Mesenchymal stem cell (in vitro differentiated cells and primary cell): ENCODE results near the gene FOXP1.
A peak's percentile ranks its signal among the peaks of the same experiment; 100 is the strongest.

Experiments
- DNase-seq: peaks from one replicate; pipeline ENCODE4 v3.0.0-alpha.2; 2013
- H2AFZ ChIP-seq: one replicate; pipeline ENCODE4 v1.6.1; 2013; ENCODE audit warnings: low read depth, mild to moderate bottlenecking, control low read depth, inconsistent platforms, low read length, moderate library complexity
- H2AK5ac ChIP-seq: 2 replicates; pipeline ENCODE4 v1.6.1; 2013; ENCODE audit warnings: low read length, moderate library complexity, mild to moderate bottlenecking, inconsistent platforms; ENCODE audit not compliant: severe bottlenecking
- H2BK120ac ChIP-seq: one replicate; pipeline ENCODE4 v1.6.1; 2013; ENCODE audit warnings: low read depth, mild to moderate bottlenecking, inconsistent platforms, low read length, moderate library complexity
- H2BK12ac ChIP-seq, 2 experiments: one replicate each; pipeline ENCODE4 v1.6.1; 2013; ENCODE audit warnings: inconsistent platforms in 2 of 2, low read length in 2 of 2, mild to moderate bottlenecking in 2 of 2, moderate library complexity in 2 of 2, control low read depth in 1 of 2
- H2BK15ac ChIP-seq: one replicate; pipeline ENCODE4 v1.6.1; 2013; ENCODE audit warnings: mild to moderate bottlenecking, low read depth, inconsistent platforms; ENCODE audit not compliant: poor library complexity, severe bottlenecking
- H2BK5ac ChIP-seq: 2 replicates; pipeline ENCODE4 v1.6.1; 2013; ENCODE audit warnings: low read depth, mild to moderate bottlenecking, low read length, control low read depth, inconsistent platforms; ENCODE audit not compliant: poor library complexity, severe bottlenecking
- H3K14ac ChIP-seq, 2 experiments: one replicate each; pipeline ENCODE4 v1.6.1; 2013; ENCODE audit warnings: inconsistent platforms in 2 of 2, low read length in 2 of 2, control low read depth in 1 of 2, mild to moderate bottlenecking in 1 of 2, moderate library complexity in 1 of 2
- H3K18ac ChIP-seq, 2 experiments: one replicate each; pipeline ENCODE4 v1.6.1; 2013; ENCODE audit warnings: inconsistent platforms in 2 of 2, low read length in 2 of 2, control low read depth in 1 of 2, low read depth in 1 of 2, mild to moderate bottlenecking in 1 of 2
- H3K23ac ChIP-seq, 2 experiments: one replicate each; pipeline ENCODE4 v1.6.1; 2013; ENCODE audit warnings: inconsistent platforms in 2 of 2, low read length in 2 of 2, mild to moderate bottlenecking in 2 of 2, moderate library complexity in 2 of 2, control low read depth in 1 of 2
- H3K27ac ChIP-seq: 2 replicates; pipeline ENCODE4 v1.5.1; 2013; ENCODE audit warnings: mild to moderate bottlenecking, moderate library complexity, low read length, control low read depth, inconsistent platforms; ENCODE audit not compliant: poor library complexity, severe bottlenecking
- H3K27me3 ChIP-seq, 2 experiments: 2 replicates each; pipeline versions ENCODE4 v1.6.1 to v1.7.0; 2013; ENCODE audit warnings: low read length in 2 of 2, mild to moderate bottlenecking in 2 of 2, moderate library complexity in 2 of 2, control low read depth in 1 of 2, inconsistent platforms in 1 of 2; ENCODE audit not compliant: control insufficient read depth in 1 of 2, insufficient read depth in 1 of 2
- H3K36me3 ChIP-seq, 2 experiments: 2 replicates each; pipeline versions ENCODE4 v1.6.1 to v1.7.0; 2013; ENCODE audit warnings: low read length in 2 of 2, control low read depth in 1 of 2, inconsistent platforms in 1 of 2, low read depth in 1 of 2, mild to moderate bottlenecking in 1 of 2; ENCODE audit not compliant: insufficient read depth in 2 of 2, control insufficient read depth in 1 of 2
- H3K4ac ChIP-seq, 2 experiments: one replicate each; pipeline ENCODE4 v1.6.1; 2013; ENCODE audit warnings: inconsistent platforms in 2 of 2, low read length in 2 of 2, mild to moderate bottlenecking in 2 of 2, moderate library complexity in 2 of 2, control low read depth in 1 of 2, low read depth in 1 of 2
- H3K4me1 ChIP-seq: 2 replicates; pipeline ENCODE4 v1.6.1; 2013; ENCODE audit warnings: low read depth, low read length, control low read depth; ENCODE audit not compliant: control insufficient read depth, insufficient read depth
- H3K4me2 ChIP-seq: 2 replicates; pipeline ENCODE4 v1.6.1; 2013; ENCODE audit warnings: low read length, mild to moderate bottlenecking, inconsistent platforms; ENCODE audit not compliant: poor library complexity, severe bottlenecking
- H3K4me3 ChIP-seq, 2 experiments: 2 replicates each; pipeline versions ENCODE4 v1.5.1 to v1.7.0; 2013; ENCODE audit warnings: low read length in 2 of 2, mild to moderate bottlenecking in 2 of 2, control low read depth in 1 of 2, low read depth in 1 of 2; ENCODE audit not compliant: insufficient read depth in 1 of 2
- H3K79me1 ChIP-seq: replicated peaks from 2 replicates; pipeline ENCODE4 v1.6.1; 2013; ENCODE audit warnings: mild to moderate bottlenecking, control low read depth, low read length, inconsistent platforms; ENCODE audit not compliant: poor library complexity, severe bottlenecking
- H3K9ac ChIP-seq: 2 replicates; pipeline ENCODE4 v1.7.0; 2013; ENCODE audit warnings: mild to moderate bottlenecking, low read length, moderate library complexity
- H3K9me3 ChIP-seq: 2 replicates; pipeline ENCODE4 v1.7.0; 2013; ENCODE audit warnings: mild to moderate bottlenecking, low read length; ENCODE audit not compliant: control insufficient read depth
- H4K8ac ChIP-seq: one replicate; pipeline ENCODE4 v1.6.1; 2013; ENCODE audit warnings: inconsistent platforms, mild to moderate bottlenecking, low read length, moderate library complexity
- H4K91ac ChIP-seq: one replicate; pipeline ENCODE4 v1.6.1; 2013; ENCODE audit warnings: mild to moderate bottlenecking, low read length, inconsistent platforms
- WGBS: methylation state at CpG from one replicate; pipeline ENCODE4 v1.1.7; 2013; ENCODE audit warnings: mixed read lengths; 5-methylcytosine and 5-hydroxymethylcytosine counted together

The FOXP1 gene

DNA sequence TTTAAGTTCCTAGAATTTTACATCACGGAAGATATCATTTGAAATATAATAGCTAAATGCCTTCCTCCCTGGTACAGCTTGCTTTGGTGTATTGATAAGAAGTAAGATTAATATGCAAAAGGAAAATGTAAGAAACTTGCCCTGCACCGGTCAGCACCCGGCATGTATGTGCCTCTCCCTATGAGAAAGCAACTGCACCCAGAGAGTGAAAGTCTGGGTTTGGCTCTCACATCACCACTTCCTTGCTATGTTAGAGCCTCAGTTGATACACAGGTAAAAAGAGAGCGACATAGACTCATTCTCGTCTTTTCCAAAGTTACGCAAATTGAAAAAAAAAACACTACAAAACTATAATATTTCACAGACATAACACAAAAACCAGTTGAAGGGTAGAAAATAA, 96.7 kb downstream of the FOXP1 start:
- Histone ChIP-seq H2AFZ (no peak overlapping the region), H3K27me3 (no peaks in the 10 kb centered on the region), H3K9me3 (peaks cover 9% of the 10 kb centered on the region), H3K14ac (no peak overlapping the region), H3K23ac (no peak overlapping the region), H3K4ac (no peak overlapping the region), H2BK15ac (no peak overlapping the region), H3K4me3 (no peak overlapping the region), H3K9ac (no peak overlapping the region), H4K91ac (no peak overlapping the region), H3K36me3 (peaks cover 0 to 21% of the 10 kb centered on the region in 2 experiments), H3K18ac (no peak overlapping the region), H2BK120ac (no peak overlapping the region), H2BK5ac (no peak overlapping the region), H3K79me1 (peaks cover 32% of the 10 kb centered on the region), H3K27ac (no peak overlapping the region), H2AK5ac (no peak overlapping the region), H2BK12ac (no peak overlapping the region), H4K8ac (no peak overlapping the region), H3K4me1 (peaks cover 2% of the 10 kb centered on the region), H3K4me2 (no peak overlapping the region)
- no peak for DNase-seq
- 88% methylated on average over 5 of the region's 6 CpGs for WGBS

DNA sequence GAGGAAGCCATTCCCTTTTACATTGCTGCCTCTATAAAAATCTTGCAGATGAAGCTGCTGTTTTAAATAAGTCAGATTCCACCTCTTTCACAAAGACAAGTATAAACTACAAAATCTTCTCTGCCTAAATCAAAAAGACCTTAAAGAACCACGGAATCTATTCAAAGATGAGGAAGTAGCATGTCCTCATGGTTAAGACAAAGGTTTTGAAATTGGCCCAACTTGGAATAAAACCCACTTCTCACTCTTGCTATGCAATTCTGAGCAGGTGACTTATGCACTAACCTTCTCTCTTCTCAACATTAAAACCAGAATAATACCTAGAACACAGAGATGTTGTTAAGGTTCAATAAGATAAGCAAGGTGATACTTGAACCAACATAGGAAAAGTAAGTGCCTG, 97.6 kb downstream of the FOXP1 start:
- no peak overlapping the region for H2BK15ac ChIP-seq
- H3K27me3 ChIP-seq: no peaks in the 10 kb centered on the region
- H2AFZ ChIP-seq: no peak overlapping the region
- H4K91ac ChIP-seq: no peak overlapping the region
- H3K4ac ChIP-seq: no peak overlapping the region
- H3K4me3 ChIP-seq: no peak overlapping the region
- no peak overlapping the region for H2BK120ac ChIP-seq
- H3K9me3 ChIP-seq: no peaks in the 10 kb centered on the region
- peaks cover 30% of the 10 kb centered on the region for H3K79me1 ChIP-seq
- peaks cover 0 to 17% of the 10 kb centered on the region in 2 experiments for H3K36me3 ChIP-seq
- H3K4me2 ChIP-seq: no peak overlapping the region
- DNase-seq: no peak
- peaks cover 2% of the 10 kb centered on the region for H3K4me1 ChIP-seq
- no peak overlapping the region for H3K18ac ChIP-seq
- no peak overlapping the region for H3K27ac ChIP-seq
- no peak overlapping the region for H2BK5ac ChIP-seq
- no peak overlapping the region for H3K23ac ChIP-seq
- no peak overlapping the region for H4K8ac ChIP-seq
- H3K14ac ChIP-seq: no peak overlapping the region
- no peak overlapping the region for H3K9ac ChIP-seq
- 67% methylated on average over 1 of the region's 1 CpG for WGBS
- H2AK5ac ChIP-seq: no peak overlapping the region
- no peak overlapping the region for H2BK12ac ChIP-seq

DNA sequence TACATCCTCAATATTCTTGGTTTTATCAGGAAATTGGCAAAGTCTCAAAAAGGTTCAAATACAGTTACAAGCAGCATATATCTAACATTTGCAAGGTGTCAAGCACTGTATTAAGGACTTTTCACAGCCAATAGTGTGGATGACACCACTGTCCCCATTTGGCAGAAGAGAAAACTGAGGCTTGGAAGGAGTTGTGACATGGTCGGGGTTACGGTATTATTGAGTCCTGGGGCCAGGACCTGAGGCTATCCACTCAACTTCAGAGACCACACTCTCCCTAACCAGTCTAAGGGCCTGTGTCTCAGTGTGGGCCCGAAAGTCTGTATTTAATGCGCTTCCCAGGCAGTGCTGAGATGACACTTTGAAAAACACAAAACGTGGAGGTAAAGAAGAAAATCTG, 99.1 kb downstream of the FOXP1 start:
- Histone ChIP-seq H3K9ac (no peak overlapping the region), H3K4me1 (peaks cover 2% of the 10 kb centered on the region), H3K4me2 (no peak overlapping the region), H3K14ac (no peak overlapping the region), H2AFZ (no peak overlapping the region), H2BK12ac (no peak overlapping the region), H2BK15ac (no peak overlapping the region), H3K18ac (no peak overlapping the region), H3K4me3 (no peak overlapping the region), H3K4ac (no peak overlapping the region), H3K9me3 (no peaks in the 10 kb centered on the region), H2BK120ac (no peak overlapping the region), H3K36me3 (peaks cover 0 to 9% of the 10 kb centered on the region in 2 experiments), H2BK5ac (no peak overlapping the region), H4K8ac (peak overlapping the region; percentile 49), H2AK5ac (no peak overlapping the region), H3K27ac (no peak overlapping the region), H4K91ac (no peak overlapping the region), H3K27me3 (no peaks in the 10 kb centered on the region), H3K23ac (no peak overlapping the region), H3K79me1 (peaks cover 27% of the 10 kb centered on the region)
- WGBS: 88% methylated on average over 5 of the region's 5 CpGs
- no peak for DNase-seq

GRCh38 chr3:71484047-71484446, 99.5 kb downstream of the FOXP1 start:
- no peak overlapping the region for H3K4me3 ChIP-seq
- peaks cover 2% of the 10 kb centered on the region for H3K4me1 ChIP-seq
- H3K9me3 ChIP-seq: no peaks in the 10 kb centered on the region
- H3K79me1 ChIP-seq: peaks cover 26% of the 10 kb centered on the region
- no peak overlapping the region for H3K4me2 ChIP-seq
- H3K9ac ChIP-seq: no peak overlapping the region
- no peak overlapping the region for H3K18ac ChIP-seq
- H3K27me3 ChIP-seq: no peaks in the 10 kb centered on the region
- peaks cover 0 to 6% of the 10 kb centered on the region in 2 experiments for H3K36me3 ChIP-seq
- no peak overlapping the region for H3K27ac ChIP-seq
- no peak overlapping the region for H4K8ac ChIP-seq
- DNase-seq: no peak
- no peak overlapping the region for H3K4ac ChIP-seq
- no peak overlapping the region for H4K91ac ChIP-seq
- 89% methylated on average over 2 of the region's 2 CpGs for WGBS
- H2AFZ ChIP-seq: no peak overlapping the region
- H2AK5ac ChIP-seq: no peak overlapping the region
- H3K14ac ChIP-seq: no peak overlapping the region
- no peak overlapping the region for H2BK5ac ChIP-seq
- no peak overlapping the region for H2BK120ac ChIP-seq
- no peak overlapping the region for H3K23ac ChIP-seq
- H2BK15ac ChIP-seq: no peak overlapping the region
- H2BK12ac ChIP-seq: no peak overlapping the region
